HG03025 (cell line): ENCODE results near the gene PTEN.

Experiments used
- ATAC-seq: cut with Tn5 transposase; IDR thresholded peaks from one replicate; pipeline ENCODE4 v1.9.1; 2021; ENCODE audit warnings: mild to moderate bottlenecking, moderate library complexity; ENCODE audit not compliant: unreplicated experiment, low FRiP score

PTEN gene

GRCh38 chr10:87915989-87916388, 52.6 kb downstream of the PTEN start:
- ATAC-seq = no peak

- ATAC-seq = no peak
Measured at GRCh38 chr10:87916515-87916914, 53.1 kb downstream of the PTEN start.

GRCh38 chr10:87918254-87918859, 54.9 kb downstream of the PTEN start:
- no peak for ATAC-seq

- ATAC-seq = no peak
Measured at GRCh38 chr10:87920538-87920937, 57.1 kb downstream of the PTEN start.

DNA sequence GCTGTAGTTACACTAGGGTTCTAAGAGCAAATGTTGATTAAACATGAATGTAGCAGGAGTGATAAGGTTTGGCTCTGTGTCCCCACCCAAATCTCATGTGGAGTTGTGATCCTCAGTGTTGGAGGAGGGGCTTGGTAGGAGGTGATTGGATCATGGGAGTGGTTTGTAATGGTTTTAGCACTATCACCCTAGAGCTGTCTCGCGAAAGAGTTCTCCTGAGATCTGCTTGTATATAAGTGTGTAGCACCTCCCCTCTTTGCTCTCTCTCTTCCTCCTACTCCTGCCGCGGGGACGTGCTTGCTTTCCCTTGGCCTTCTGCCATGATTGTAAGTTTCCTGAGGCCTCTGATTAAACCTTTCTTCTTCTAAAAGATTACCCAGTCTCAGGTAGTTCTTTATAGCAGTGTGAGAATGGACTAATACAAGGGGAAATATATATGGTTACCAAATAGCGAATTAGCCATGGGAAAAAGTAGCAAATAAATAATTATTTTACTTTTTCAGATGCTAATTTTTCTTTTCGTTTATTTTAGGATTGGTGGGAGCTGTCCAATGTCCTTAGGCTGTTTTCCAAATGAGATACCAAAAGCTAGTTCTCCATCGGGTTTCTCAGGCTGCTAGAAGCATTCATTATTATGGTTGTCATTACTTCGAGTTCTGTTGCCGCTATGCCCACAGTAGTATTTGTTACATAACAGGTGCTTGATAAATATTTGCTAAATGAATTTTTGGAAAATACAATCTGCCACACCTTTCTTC, 58.7 kb downstream of the PTEN start:
- ATAC-seq = no peak

- ATAC-seq = no peak
Measured at GRCh38 chr10:87923233-87923632, 59.8 kb downstream of the PTEN start.

DNA sequence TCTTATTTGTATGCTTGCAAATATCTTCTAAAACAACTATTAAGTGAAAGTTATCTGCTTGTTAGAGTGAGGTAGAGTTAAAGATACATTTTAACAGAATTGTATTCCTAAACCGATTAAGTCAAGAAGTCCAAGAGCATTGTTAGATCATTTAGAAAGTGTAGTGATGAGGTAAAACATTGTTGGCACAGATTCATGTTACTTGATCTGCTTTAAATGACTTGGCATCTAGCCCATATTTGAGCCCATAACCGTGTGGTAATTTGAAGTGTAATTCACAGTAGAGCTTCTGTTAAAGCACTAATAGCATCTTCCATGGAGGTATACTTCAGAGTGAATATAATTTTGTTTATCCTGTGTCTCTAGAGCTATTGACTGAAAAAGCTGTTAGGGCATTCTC, 62.1 kb downstream of the PTEN start:
- ATAC-seq = no peak

GRCh38 chr10:87927091-87927490, 63.7 kb downstream of the PTEN start:
- ATAC-seq = no peak

- ATAC-seq = no peak
Measured at GRCh38 chr10:87928996-87929395, 65.6 kb downstream of the PTEN start.

DNA sequence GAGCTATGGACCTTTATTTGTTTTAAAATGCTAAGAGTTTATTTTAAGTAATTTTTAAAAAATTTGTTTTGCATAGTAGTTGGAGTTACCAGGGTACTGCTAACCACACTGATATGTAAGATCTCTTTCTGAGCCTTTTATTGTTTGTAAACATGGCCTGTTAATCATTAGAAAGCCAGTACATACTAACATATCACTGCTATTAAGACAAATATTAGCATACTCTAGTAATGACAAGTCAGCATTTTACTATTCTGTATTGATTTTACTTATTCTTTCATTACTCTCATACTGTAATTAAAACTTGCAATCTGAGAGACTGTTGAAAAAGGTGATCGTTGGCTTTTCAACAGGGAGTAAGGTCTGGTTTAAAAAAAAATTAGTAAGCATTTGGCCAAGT, 66.7 kb downstream of the PTEN start:
- ATAC-seq = no peak

- no peak for ATAC-seq
Measured at GRCh38 chr10:87930934-87931835, 67.8 kb downstream of the PTEN start.

DNA sequence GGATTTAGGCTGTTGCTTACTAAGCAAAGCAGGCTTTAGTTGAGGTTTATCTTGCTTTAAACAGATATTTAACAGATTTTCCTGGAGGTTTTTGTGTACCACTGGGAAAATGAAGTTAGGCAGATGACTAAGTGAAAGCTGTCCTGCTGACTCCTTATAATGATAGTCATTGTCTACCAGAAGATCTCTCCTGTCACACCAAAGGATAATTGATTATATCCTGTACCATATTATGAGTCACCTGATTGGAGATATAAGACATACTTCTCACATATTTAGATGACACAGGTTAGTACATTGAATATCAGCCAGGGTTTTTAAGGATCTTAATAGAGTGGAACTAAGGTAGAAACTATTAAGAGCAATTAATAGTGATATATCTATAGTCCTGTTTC, 68.4 kb downstream of the PTEN start:
- no peak for ATAC-seq

DNA sequence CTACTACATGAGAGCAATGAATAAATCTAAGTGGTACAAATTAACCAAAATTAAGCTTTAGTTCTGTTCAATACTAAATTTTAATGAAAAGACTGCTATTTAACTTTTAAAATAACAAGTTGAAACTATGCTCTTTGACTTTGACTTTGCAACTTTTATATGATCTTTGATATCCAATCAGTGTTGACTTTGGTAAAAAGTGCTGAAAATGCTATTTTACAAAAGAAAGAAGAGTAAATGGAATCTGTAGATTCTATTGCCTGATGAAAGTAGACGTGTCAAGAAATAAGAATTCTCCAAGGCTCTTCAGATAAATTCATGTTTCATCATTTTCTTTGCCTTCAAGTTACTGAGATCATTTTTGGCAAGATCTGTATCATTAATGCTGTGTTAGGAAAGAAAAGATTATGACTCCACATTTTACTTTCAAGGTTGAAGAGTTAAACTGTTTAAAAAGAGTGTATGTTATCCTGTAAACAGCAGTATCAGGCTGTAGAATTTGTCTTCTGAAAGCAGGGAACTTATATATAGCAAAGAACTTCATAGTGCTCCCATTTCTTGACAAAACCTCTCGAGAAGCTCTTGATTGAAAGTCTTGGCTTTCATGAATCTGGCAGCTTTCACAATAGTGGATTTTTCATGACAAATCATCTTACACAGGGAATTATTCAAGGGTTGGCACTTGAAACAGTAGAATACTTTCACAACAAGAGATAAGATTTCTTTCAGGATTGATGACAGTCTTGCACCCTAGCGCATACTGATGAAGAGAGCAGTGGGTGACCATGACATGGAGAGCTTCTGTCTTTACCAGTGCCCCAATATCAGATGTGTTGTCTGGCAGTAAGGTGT, 72.1 kb downstream of the PTEN start:
- ATAC-seq = no peak

DNA sequence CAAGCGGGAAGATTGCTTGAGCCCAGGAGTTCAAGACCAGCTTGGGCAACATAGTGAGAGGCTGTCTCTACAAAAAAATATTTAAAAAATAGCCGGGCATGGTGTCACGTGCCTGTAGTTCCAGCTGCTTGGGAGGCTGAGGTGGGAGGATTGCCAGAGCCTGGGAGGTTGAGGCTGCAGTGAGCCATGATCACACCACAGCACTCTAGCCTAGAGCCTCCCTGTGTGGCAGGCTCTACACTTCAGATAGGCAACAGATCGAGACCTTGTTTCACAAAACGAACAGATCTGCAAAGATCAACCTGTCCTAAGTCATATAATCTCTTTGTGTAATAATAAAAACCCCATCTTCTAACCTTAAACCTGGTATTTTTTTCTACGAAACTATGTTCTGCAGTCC, 76.8 kb downstream of the PTEN start:
- ATAC-seq = no peak

DNA sequence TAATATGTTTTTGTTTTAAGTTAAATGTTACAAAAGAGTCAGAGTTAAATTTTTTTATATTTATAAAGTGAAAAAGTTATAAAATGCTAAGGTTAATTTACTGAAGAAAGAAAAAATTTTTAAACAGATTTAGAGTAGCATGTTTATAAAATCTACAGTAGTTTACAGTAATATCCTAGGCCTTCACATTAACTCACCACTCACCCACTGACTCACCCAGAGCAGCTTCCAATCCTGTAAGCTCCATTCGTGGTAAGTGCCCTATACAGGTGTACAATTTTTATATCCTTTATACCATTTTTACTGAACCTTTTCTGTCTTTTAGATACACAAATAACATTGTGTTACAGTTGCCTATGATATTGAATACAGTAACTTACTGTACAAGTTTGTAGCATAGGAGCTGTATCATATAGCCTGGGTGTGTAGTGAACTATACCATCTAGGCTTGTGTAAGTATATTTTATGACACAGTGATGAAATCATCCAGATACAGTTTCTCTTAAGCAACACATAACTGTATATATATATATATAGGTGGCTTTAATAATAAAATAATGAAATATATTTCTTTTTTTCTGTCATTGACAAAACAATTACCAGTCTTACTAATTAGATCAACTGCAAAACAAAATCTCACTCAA, 79.6 kb downstream of the PTEN start:
- ATAC-seq = no peak

GRCh38 chr10:87945984-87946383, 82.6 kb downstream of the PTEN start:
- no peak for ATAC-seq

DNA sequence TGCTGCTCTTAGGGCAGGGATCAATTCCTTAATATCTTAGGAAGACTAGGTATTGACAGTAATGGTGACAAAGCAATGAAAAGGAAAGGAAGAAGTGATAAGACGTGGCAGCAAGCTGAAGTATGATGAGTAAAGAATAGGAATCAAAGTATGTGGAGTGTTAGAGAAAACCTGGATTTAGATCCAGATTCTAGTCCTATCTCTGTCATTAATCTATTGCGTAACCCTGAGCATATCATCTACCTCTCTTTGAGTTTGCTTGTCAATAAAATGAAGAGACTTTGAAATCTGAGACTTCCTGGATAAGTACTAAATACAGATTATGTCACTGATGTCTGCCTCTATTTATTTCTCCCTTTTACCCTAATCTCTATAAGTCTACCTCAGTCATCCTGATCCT, 89.2 kb downstream of the PTEN start:
- ATAC-seq = no peak

DNA sequence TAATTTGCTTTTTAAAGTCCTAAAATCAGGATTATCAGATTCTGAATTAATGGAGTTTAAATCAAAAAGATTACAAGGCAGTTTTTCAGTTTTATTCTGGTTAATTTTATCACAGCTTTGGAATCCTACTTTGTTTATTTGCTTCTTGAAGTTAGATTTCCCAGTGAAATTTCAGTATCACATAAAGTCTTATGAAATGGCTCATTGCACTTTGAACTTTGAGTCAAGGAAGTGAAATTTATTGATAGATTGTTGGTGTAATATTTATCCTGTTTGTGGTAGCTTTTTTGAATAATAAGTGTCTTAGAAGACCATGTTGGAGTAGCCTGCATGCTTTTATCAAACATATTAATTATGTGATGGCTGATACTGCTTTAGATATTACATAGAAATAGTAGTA, 92.6 kb downstream of the PTEN start:
- ATAC-seq = no peak

DNA sequence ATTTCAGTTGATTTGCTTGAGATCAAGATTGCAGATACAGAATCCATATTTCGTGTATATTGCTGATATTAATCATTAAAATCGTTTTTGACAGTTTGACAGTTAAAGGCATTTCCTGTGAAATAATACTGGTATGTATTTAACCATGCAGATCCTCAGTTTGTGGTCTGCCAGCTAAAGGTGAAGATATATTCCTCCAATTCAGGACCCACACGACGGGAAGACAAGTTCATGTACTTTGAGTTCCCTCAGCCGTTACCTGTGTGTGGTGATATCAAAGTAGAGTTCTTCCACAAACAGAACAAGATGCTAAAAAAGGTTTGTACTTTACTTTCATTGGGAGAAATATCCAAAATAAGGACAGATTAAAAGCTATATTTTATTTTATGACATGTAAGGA, 94.3 kb downstream of the PTEN start:
- no peak for ATAC-seq

DNA sequence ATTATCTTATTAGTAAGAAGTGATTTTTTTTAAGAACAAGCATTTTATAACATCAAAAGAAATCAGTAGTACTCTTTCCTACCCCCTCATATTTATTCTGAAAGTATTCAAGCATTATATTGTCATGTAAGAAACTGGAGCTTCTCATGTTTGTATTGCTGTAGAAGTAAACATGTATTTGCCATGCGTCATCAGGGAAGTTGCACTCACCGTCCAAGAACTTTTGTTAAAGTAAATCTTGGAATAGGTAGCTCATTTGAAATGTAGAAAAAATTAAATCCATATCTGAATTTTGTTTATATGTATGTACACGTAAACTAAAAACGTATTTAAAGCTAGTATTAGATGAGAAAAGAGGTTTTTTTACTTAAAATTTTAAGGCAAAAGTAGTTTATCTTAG, 96.8 kb downstream of the PTEN start:
- ATAC-seq = no peak
